ELF-1 (cell line): Measurements from ENCODE around the gene PKM.
"Not testable (repeated sequence)": the region's sequence is repeated elsewhere in the genome, so short reads cannot be mapped to it uniquely, and the experiment has no call there.

ENCODE experiments used
- DNase-seq: peaks from one replicate; pipeline ENCODE4 v3.0.0-alpha.2; 2016; ENCODE audit warnings: low read depth, low spot score

Gene PKM

GRCh38 chr15:72176159-72176558 lies 54.8 kb downstream of the PKM start:
- DNase-seq: no peak

GRCh38 chr15:72175186-72176044 lies 55.6 kb downstream of the PKM start:
- no peak for DNase-seq

- DNase-seq: no peak
These were observed 56.3 kb downstream of the PKM start for GRCh38 chr15:72174551-72175165.

- no peak for DNase-seq
These were observed 57.0 kb downstream of the PKM start for GRCh38 chr15:72173864-72174550.

- DNase-seq: no peak
These were observed 57.6 kb downstream of the PKM start for GRCh38 chr15:72173401-72173800.

- no peak for DNase-seq
These were observed 58.2 kb downstream of the PKM start for GRCh38 chr15:72172796-72173195.

- not testable (repeated sequence) for DNase-seq
These were observed 59.0 kb downstream of the PKM start for GRCh38 chr15:72171978-72172377.

GRCh38 chr15:72170691-72171090 lies 60.3 kb downstream of the PKM start:
- no peak for DNase-seq

GRCh38 chr15:72169921-72170611 lies 60.9 kb downstream of the PKM start:
- DNase-seq: peak; percentile 91

- no peak for DNase-seq
These were observed 61.6 kb downstream of the PKM start for GRCh38 chr15:72169236-72169920.

- DNase-seq: no peak
These were observed 62.2 kb downstream of the PKM start for GRCh38 chr15:72168808-72169190.

GRCh38 chr15:72168131-72168807 lies 62.7 kb downstream of the PKM start:
- peak; percentile 91 for DNase-seq

GRCh38 chr15:72167445-72167844 lies 63.5 kb downstream of the PKM start:
- no peak for DNase-seq

- DNase-seq: no peak
These were observed 64.1 kb downstream of the PKM start for GRCh38 chr15:72166716-72167417.

- no peak for DNase-seq
These were observed 67.3 kb downstream of the PKM start for GRCh38 chr15:72163719-72164118.

GRCh38 chr15:72162569-72162968 lies 68.4 kb downstream of the PKM start:
- DNase-seq: no peak

- peak; percentile 43 for DNase-seq
These were observed 69.4 kb downstream of the PKM start for GRCh38 chr15:72161361-72162132.

- DNase-seq: no peak
These were observed 70.2 kb downstream of the PKM start for GRCh38 chr15:72160696-72161245.

- DNase-seq: no peak
These were observed 74.1 kb downstream of the PKM start for GRCh38 chr15:72156928-72157327.
